Measurements from ENCODE around the gene SLC38A9. TPM values are rescaled to one million over a fixed set of nuclear protein-coding genes. Genes with fewer than 3 reads are reported as not detected.

The SLC38A9 gene
- total RNA-seq, 3 donors from 2014 or later, result 20.2 to 28.1 (median 20.6) TPM

- ATAC-seq, result no peak
- Histone ChIP-seq H3K4me3 (no peak overlapping the region), H3K4me1 (ENCODE audit: low read depth) (no peaks in the 10 kb centered on the region), H3K36me3 (ENCODE audit: low read depth) (no peaks in the 10 kb centered on the region), H3K9me3 (no peaks in the 10 kb centered on the region)
- DNase-seq, result no peak
- intact Hi-C loops (cut with DNase I, micrococcal nuclease), result no loop called here
- TF ChIP-seq CTCF (IDR thresholded peaks at IDR 0.05), result no peak
Observed at GRCh38 chr5:55578771-55579170, 133.4 kb downstream of the SLC38A9 start.

GRCh38 chr5:55577353-55578060, 134.6 kb downstream of the SLC38A9 start:
- H3K4me1 ChIP-seq (ENCODE audit: low read depth), result no peaks in the 10 kb centered on the region
- DNase-seq, result no peak
- TF ChIP-seq CTCF (IDR thresholded peaks at IDR 0.05), result no peak
- H3K9me3 ChIP-seq, result no peaks in the 10 kb centered on the region
- no peak overlapping the region for H3K4me3 ChIP-seq
- no peaks in the 10 kb centered on the region for H3K36me3 ChIP-seq (ENCODE audit: low read depth)
- peak; percentile 38 for ATAC-seq
- intact Hi-C loops (cut with DNase I, micrococcal nuclease), result no loop called here

GRCh38 chr5:55576661-55577060, 135.5 kb downstream of the SLC38A9 start:
- Histone ChIP-seq H3K4me1 (ENCODE audit: low read depth) (no peaks in the 10 kb centered on the region), H3K36me3 (ENCODE audit: low read depth) (no peaks in the 10 kb centered on the region), H3K4me3 (no peak overlapping the region), H3K9me3 (no peaks in the 10 kb centered on the region)
- no peak for TF ChIP-seq CTCF (IDR thresholded peaks at IDR 0.05)
- no peak for ATAC-seq
- intact Hi-C loops (cut with DNase I, micrococcal nuclease), result no loop called here
- DNase-seq, result no peak

Other genes with a start within 250 kb of the SLC38A9 start
- gene PLPP1, start 177.4 kb downstream of the SLC38A9 start, total RNA-seq, result 100 to 1,000 TPM in 2 of 3 donors, 10 to 100 TPM in 1; 88.8 to 132 (median 122) TPM
- gene DDX4, start 25.7 kb upstream of the SLC38A9 start, total RNA-seq, result not detected
- gene IL31RA, start 139.0 kb upstream of the SLC38A9 start, total RNA-seq, result under 1 TPM in 1 of 3 donors, not detected in 2; 0.12 TPM